ES-I3 (cell line): ENCODE data around the gene TENM4.

Experiments
- H3K36me3 ChIP-seq: 2 replicates; pipeline ENCODE4 v1.6.1; 2013; ENCODE audit warnings: mild to moderate bottlenecking, low read length, control low read depth, moderate library complexity; ENCODE audit not compliant: insufficient read depth
- H3K4me1 ChIP-seq: 2 replicates; pipeline ENCODE4 v1.6.1; 2013; ENCODE audit warnings: mild to moderate bottlenecking, control low read depth, low read length; ENCODE audit not compliant: insufficient read depth
- H3K9ac ChIP-seq: 2 replicates; pipeline ENCODE4 v1.6.1; 2013; ENCODE audit warnings: low read depth, mild to moderate bottlenecking, low read length, moderate library complexity
- H3K9me3 ChIP-seq: 2 replicates; pipeline ENCODE4 v1.6.1; 2013; ENCODE audit warnings: mild to moderate bottlenecking, low read length, moderate library complexity; ENCODE audit not compliant: control insufficient read depth, insufficient read depth

Gene TENM4

DNA sequence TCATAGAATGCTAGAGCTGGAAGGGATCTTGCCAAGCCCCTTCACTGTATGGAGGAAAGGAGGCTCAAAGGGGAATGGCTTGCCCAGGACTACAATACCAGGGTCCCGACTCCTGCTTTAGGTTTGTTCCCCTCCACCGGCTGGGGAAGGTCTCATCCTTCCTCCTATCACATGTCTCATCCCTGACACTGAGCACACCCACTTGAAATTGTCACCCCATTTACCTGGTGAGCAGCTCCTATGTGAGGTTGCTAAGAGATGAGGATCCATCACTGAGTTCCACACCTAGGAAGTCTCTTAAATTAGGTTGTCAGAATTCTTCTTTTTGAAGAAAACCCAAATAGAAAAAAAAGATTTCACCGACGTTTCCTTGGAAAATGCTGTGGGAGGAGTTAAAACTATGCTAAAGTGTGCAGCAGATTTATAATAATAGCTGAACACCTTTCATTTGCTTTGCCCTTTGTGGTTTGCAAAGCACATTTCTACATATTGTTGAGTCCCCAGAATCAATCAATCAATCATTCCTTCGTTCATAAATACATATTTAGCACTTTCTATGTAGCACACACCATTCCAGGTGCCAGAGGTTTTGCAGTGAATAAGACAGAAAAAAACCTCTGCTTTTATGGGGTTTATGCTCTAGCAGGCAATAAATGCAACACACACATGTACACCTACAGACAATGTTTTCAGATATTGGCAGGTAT, 91.7 kb downstream of the TENM4 start:
- no peaks in the 10 kb centered on the region for H3K36me3 ChIP-seq
- peaks cover 9% of the 10 kb centered on the region for H3K4me1 ChIP-seq
- H3K9ac ChIP-seq, result no peak overlapping the region
- no peaks in the 10 kb centered on the region for H3K9me3 ChIP-seq

DNA sequence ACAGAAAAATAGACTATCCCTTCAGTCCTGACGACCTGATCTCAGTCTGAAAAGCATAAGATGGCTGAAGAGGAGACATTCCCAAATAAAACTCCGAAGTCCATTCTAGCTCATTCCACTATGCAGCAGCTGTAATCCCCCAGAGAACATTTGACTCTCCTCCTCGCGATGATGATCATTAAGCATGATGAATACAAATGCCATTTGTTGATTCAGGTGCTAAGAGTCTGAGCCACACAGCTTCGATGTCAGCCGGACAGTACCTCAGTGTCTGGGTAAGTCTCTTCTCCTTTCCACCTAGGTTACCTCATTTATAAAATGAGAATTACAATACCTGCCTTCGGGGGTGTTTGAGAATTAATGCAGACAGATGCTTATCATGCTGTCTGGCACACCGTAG, 94.8 kb downstream of the TENM4 start:
- Histone ChIP-seq H3K36me3 (no peaks in the 10 kb centered on the region), H3K9me3 (no peaks in the 10 kb centered on the region), H3K4me1 (peaks cover 12% of the 10 kb centered on the region), H3K9ac (no peak overlapping the region)

DNA sequence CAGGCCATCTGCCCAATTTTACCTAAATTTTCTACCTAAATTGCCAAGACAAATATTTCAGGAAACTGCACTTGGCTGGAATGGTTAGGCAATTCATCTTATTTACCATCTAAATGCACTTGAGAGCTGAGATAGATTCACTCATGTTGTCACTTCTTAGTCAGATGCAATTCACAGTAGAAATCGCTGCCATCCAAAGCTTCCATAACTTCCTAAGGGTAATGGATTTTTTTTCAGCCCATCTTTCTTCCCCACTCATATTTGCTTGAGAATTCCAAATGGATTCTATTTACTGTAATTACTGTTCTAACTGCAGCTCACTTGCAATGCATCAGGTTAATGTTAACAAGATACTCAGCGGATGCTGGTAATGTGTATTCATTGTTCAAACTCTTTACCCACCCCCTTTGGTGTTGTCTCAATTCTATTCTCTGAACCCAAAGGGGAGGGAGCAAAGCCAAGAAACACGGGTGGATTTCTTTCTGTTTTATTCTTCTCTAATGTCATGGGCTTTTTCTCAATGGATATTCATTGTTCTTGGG, 96.0 kb downstream of the TENM4 start:
- peaks cover 12% of the 10 kb centered on the region for H3K4me1 ChIP-seq
- H3K36me3 ChIP-seq, result no peaks in the 10 kb centered on the region
- no peak overlapping the region for H3K9ac ChIP-seq
- H3K9me3 ChIP-seq, result no peaks in the 10 kb centered on the region

DNA sequence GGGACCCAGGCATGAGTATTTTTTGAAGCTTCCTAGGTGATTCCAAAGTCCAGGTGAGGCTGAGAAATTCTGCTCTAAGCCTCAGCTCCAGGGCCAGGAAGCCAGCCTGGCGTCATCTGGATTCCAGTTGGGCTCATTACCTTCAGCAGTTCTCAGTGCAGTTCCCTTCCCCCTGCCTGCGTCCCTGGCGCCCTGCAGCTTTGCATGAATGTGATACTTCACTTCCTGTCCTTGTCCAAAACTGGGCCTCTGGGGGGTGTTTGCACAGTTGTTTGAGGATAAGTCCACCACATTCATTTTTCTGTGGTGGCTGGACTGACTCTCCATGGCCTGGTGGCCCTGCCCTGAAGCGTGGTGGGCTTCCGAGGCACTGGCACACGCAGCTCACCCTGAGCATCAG, 98.1 kb downstream of the TENM4 start:
- peaks cover 12% of the 10 kb centered on the region for H3K4me1 ChIP-seq
- no peak overlapping the region for H3K9ac ChIP-seq
- no peaks in the 10 kb centered on the region for H3K9me3 ChIP-seq
- H3K36me3 ChIP-seq, result no peaks in the 10 kb centered on the region

DNA sequence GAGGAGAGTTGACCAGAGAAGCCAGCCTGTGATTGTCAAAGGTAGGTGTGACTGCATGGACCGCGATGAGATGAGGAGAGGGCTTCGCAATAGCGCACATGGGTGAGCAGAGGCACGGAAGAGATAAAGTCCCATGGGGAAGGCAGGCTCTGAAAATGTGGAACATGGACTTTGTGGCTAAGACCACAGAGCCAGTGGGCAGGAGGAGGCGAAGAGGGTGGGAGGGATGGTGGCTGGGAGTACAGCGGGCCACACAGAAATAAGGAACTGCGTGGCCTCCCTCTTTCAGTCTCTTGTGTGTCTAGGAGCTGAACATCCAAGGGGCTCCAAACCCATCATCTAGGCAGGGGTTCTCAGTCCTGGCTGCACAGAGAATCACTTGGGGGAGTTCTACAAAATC, 98.6 kb downstream of the TENM4 start:
- H3K9ac ChIP-seq, result no peak overlapping the region

DNA sequence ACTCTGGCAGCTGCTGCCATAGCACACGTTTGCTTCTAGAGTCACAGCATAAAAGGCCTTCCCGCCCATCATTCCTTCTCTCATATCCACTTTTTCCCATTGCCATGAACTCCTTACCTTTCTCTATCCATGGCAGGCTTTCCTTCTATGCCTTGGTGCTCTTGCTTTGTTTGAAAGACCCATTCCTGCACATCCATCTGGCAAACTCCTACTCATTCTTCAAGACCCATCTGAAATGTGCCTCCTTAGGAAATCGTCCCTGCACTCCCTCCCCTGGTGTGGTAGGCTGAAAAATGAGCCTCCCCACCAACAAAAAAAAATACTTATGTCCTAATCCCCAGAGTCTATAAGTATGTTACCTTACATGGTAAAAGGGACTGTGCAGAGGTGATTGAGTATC, 100.3 kb downstream of the TENM4 start:
- Histone ChIP-seq H3K9me3 (no peaks in the 10 kb centered on the region), H3K36me3 (no peaks in the 10 kb centered on the region), H3K4me1 (peaks cover 12% of the 10 kb centered on the region), H3K9ac (no peak overlapping the region)

More for the DNA sequence above, 98.6 kb downstream of the TENM4 start:
- Histone ChIP-seq H3K9me3 (no peaks in the 10 kb centered on the region), H3K4me1 (peaks cover 12% of the 10 kb centered on the region), H3K36me3 (no peaks in the 10 kb centered on the region)

DNA sequence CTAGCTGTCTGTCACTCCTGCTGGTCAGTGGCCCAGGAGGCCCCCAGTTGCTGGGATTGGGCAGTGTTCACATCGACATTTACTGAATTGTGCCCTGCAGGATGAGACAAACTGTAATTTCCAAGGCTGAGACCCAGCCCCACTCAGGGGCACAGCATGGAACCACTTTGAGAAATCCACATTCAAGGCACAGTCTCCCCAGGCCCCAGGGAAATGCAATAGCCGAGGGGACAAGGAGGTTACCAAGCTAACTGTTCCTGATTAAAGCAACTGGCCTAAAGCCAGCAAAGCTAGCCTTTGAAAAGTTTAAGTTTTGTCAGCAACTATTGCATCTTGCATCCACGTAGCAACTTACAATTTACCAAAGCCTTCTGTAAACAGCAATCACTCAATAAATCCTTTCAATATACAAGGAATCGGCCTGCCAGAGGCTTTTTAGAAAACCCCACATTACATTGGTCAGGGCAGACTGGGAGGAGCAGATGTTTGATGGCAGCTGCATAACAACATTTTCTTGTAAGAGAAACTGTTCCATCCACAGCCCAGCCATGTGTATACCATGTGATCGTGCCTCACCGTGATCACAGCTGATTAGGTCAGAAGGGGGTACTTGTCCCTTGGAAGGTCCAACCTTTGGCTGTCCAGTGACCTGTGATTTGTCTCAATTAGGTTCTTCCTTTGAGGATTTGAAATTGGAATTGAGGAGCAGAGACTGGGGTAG, 103.9 kb downstream of the TENM4 start:
- Histone ChIP-seq H3K9me3 (no peaks in the 10 kb centered on the region), H3K4me1 (no peaks in the 10 kb centered on the region), H3K9ac (no peak overlapping the region)

DNA sequence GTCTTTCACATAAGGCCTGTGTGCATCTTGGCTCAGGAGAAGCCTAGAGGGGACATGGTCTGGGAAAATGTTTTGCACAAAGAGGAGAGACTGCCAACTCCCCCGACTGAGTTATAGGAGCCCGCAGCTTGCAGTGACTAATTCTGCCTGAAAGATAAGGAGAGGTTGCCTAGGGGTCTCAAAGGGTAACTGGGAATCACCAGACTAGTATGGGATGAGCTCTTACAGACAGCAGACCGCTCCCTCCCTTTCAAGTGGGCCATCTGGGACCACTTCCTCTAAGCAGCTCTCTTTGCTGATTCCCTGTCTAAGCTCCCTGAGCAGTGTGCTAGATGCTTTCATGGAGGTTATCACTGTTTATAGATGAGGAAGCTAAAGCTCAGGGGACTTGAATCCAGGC, 105.1 kb downstream of the TENM4 start:
- H3K9me3 ChIP-seq, result no peaks in the 10 kb centered on the region
- H3K4me1 ChIP-seq, result peaks cover 8% of the 10 kb centered on the region; the same call in 1 of the 2 replicates
- H3K36me3 ChIP-seq, result no peaks in the 10 kb centered on the region
- no peak overlapping the region for H3K9ac ChIP-seq

More for the DNA sequence above, 103.9 kb downstream of the TENM4 start:
- no peaks in the 10 kb centered on the region for H3K36me3 ChIP-seq

DNA sequence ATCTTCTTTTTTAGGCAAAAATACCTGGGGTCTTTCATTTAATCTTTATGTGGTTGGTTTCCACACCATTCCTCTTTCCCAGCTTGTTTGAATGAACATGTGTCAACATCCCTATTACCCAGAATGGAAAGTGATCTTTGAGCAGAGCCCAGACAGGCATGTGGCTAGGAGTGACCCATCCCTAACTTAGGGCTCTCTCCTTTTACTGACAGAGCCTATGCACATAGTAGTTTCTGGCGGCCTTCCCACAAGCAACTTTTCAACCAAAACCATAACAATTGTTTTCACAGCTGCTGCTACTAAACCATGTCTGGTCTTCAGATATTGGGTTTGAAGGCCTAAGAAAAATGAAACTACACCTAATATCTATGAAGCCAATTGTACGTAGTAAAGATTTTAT, 107.5 kb downstream of the TENM4 start:
- Histone ChIP-seq H3K9me3 (no peaks in the 10 kb centered on the region), H3K36me3 (no peaks in the 10 kb centered on the region), H3K9ac (no peak overlapping the region), H3K4me1 (peaks cover 11% of the 10 kb centered on the region; the same call in 1 of the 2 replicates)

DNA sequence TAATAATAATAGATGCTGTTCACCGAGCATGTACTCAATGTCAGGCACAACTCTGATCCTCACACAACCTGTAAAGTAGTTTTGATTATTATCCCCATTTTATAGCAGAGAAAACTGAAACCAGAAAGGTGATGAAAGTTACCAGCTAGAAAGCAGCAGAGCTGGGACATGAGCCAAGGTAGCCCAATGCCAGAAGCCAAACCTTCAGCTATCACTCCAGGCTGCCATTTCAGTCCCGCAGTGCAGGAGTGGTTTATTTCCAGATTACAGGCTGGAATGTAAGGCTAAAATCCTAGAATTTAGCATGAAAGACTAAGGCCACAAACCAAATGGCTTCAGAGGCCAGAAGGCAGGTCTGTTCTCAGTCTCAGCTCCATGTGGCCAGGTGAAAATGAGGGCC, 108.8 kb downstream of the TENM4 start:
- Histone ChIP-seq H3K36me3 (no peaks in the 10 kb centered on the region), H3K4me1 (peaks cover 11% of the 10 kb centered on the region; the same call in 1 of the 2 replicates), H3K9ac (no peak overlapping the region), H3K9me3 (no peaks in the 10 kb centered on the region)

DNA sequence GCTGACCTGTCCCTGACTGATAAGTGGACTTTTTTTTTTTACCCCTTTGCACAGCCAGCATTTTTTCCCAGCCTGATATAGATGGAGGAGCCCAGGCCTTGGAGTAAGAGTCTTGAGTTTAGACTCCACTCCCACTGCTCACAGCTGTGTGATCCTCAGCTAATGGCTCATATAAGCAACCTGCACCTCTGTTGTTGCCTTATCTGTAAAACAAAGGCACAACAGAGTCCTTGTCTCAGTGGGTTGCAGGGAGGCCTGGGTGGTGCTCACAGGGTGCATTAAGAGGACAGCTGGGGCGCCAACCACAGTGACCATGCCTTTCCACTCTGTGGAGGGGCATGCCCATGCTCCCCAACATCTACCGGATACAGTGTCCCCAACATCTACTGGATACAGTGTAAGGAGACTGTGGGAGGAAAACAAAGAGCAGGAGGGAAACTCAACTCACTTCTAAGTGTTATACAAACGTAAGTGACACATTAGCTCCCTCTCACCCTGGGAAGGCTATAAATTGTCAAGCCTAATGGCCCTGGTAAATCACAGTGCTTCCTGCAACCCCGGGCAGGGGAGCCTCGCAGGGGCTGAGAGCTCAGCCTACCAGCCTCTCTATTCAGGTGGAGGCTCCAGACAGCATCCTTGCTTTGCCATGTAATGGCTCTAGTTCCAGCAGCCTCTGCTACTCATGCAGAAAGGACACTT, 109.5 kb downstream of the TENM4 start:
- Histone ChIP-seq H3K9me3 (no peaks in the 10 kb centered on the region), H3K36me3 (no peaks in the 10 kb centered on the region), H3K9ac (no peak overlapping the region), H3K4me1 (peaks cover 11% of the 10 kb centered on the region; the same call in 1 of the 2 replicates)

DNA sequence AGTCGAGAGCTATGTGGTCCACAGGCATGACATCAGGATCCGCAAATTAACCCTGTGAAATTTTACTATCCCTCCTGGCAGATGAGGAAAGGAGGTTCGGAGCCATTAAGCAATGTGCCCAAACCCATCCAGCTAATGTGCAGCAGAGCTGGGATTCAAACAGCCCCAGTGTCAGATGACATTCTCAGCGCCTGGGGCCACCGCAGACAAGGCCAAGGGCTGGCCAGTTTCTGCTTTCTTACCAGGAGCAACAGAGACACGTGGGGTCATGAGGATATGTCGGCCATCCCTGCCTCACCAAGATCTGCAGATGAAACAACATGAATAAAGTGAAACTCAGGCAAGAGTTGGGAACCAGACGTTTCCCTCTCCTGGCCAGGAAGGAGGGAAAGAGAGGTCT, 110.2 kb downstream of the TENM4 start:
- H3K36me3 ChIP-seq, result no peaks in the 10 kb centered on the region
- peaks cover 11% of the 10 kb centered on the region; the same call in 1 of the 2 replicates for H3K4me1 ChIP-seq
- H3K9ac ChIP-seq, result no peak overlapping the region
- no peaks in the 10 kb centered on the region for H3K9me3 ChIP-seq

DNA sequence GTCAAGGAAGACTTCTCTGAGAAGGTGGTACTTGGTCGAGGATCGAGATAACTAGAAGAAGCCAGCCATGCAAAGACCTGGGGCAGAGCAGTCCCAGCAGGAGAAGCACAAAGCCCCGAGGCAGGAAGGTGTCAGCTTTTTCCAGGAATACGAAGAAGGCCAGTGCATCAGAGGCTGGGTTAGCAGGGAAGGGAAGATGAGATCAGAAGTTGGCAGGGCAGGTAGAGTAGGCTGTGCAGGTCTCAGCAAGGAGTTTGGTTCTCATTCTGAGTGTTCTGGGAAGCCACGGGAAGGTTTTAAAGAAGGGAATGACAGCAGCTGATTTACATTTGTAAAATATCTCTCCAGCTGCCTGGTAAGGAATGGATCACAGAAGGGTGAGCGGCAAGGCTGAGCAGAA, 111.3 kb downstream of the TENM4 start:
- H3K4me1 ChIP-seq, result peaks cover 11% of the 10 kb centered on the region; the same call in 1 of the 2 replicates
- no peak overlapping the region for H3K9ac ChIP-seq
- no peaks in the 10 kb centered on the region for H3K36me3 ChIP-seq
- no peaks in the 10 kb centered on the region for H3K9me3 ChIP-seq

DNA sequence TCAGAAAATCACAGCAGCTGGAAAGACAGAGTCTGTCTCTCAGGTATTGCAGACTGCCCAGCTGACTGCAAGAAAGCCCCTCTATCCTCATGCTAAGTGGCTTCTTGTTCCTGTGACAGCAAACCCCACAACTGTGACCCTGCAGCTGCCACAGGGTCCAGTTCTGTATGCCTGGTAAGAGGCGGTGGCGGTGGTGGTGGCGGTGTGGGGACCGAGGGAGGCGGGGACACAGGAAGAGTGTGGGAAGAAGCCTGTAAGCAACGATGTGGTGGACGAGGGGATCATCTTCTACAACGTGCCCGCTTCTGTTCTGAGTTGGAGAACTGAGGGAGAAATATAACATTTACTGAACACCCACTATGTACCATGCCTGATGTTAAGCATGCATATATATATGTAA, 112.4 kb downstream of the TENM4 start:
- no peaks in the 10 kb centered on the region for H3K36me3 ChIP-seq
- H3K4me1 ChIP-seq, result peaks cover 11% of the 10 kb centered on the region; the same call in 1 of the 2 replicates
- no peak overlapping the region for H3K9ac ChIP-seq
- H3K9me3 ChIP-seq, result no peaks in the 10 kb centered on the region
